H9 (cell line): Measurements from ENCODE around the gene LINGO1. TPM values are rescaled to one million over a fixed set of nuclear protein-coding genes. Genes with fewer than 3 reads are reported as not detected.

ENCODE experiments used
- DNase-seq: peaks from one replicate; pipeline ENCODE4 v3.0.0-alpha.2; 2017
- H2AFZ ChIP-seq: one replicate; pipeline ENCODE4 v1.6.1; 2013; ENCODE audit warnings: mild to moderate bottlenecking, low read length, control low read depth, moderate library complexity
- H2AK5ac ChIP-seq: 2 replicates; pipeline ENCODE4 v1.6.1; 2013; ENCODE audit warnings: low read length, control low read depth, mixed read lengths; ENCODE audit not compliant: insufficient read length
- H2BK120ac ChIP-seq: one replicate; pipeline ENCODE4 v1.6.1; 2013; ENCODE audit warnings: low read depth, mild to moderate bottlenecking, low read length, control low read depth, inconsistent platforms; ENCODE audit not compliant: poor library complexity, severe bottlenecking
- H2BK12ac ChIP-seq: 2 replicates; pipeline ENCODE4 v1.6.1; 2013; ENCODE audit warnings: low read length, control low read depth, mixed read lengths, low read depth; ENCODE audit not compliant: insufficient read length
- H2BK15ac ChIP-seq: 2 replicates; pipeline ENCODE4 v1.6.1; 2013; ENCODE audit warnings: low read depth, low read length, control low read depth
- H2BK20ac ChIP-seq: one replicate; pipeline ENCODE4 v1.6.1; 2013; ENCODE audit warnings: low read depth, mild to moderate bottlenecking, low read length, control low read depth, inconsistent platforms; ENCODE audit not compliant: poor library complexity, severe bottlenecking
- H2BK5ac ChIP-seq: 2 replicates; pipeline ENCODE4 v1.6.1; 2013; ENCODE audit warnings: low read length, control low read depth, mixed read lengths; ENCODE audit not compliant: insufficient read length
- H3K14ac ChIP-seq: 2 replicates; pipeline ENCODE4 v1.6.1; 2013; ENCODE audit warnings: low read length, control low read depth; ENCODE audit not compliant: insufficient read depth
- H3K18ac ChIP-seq: 2 replicates; pipeline ENCODE4 v1.6.1; 2013; ENCODE audit warnings: low read depth, mild to moderate bottlenecking, mixed read lengths, low read length, control low read depth; ENCODE audit not compliant: insufficient read length
- H3K23ac ChIP-seq: 2 replicates; pipeline ENCODE4 v1.6.1; 2013; ENCODE audit warnings: low read length, control low read depth, mixed read lengths, low read depth; ENCODE audit not compliant: insufficient read length
- H3K23me2 ChIP-seq: 2 replicates; pipeline ENCODE4 v1.6.1; 2013; ENCODE audit warnings: low read depth, mild to moderate bottlenecking, mixed read lengths, low read length, control low read depth; ENCODE audit not compliant: insufficient read length, poor library complexity, severe bottlenecking
- H3K27ac ChIP-seq: 2 replicates; pipeline ENCODE4 v1.5.1; 2013; ENCODE audit warnings: low read length, control low read depth, mixed read lengths, low read depth; ENCODE audit not compliant: insufficient read length
- H3K27me3 ChIP-seq: 2 replicates; pipeline ENCODE4 v1.6.1; 2013; ENCODE audit warnings: low read length, control low read depth, inconsistent platforms; ENCODE audit not compliant: insufficient read depth
- H3K4ac ChIP-seq: 2 replicates; pipeline ENCODE4 v1.6.1; 2013; ENCODE audit warnings: low read depth, mild to moderate bottlenecking, control low read depth, inconsistent platforms, low read length, moderate library complexity
- H3K4me1 ChIP-seq: 2 replicates; pipeline ENCODE4 v1.6.1; 2013; ENCODE audit warnings: low read length, control low read depth, inconsistent platforms; ENCODE audit not compliant: insufficient read depth
- H3K4me2 ChIP-seq: 2 replicates; pipeline ENCODE4 v1.6.1; 2013; ENCODE audit warnings: low read length, control low read depth, mixed read lengths; ENCODE audit not compliant: insufficient read length, insufficient read depth
- H3K56ac ChIP-seq: 2 replicates; pipeline ENCODE4 v1.6.1; 2013; ENCODE audit warnings: low read depth, mild to moderate bottlenecking, mixed read lengths, low read length, control low read depth; ENCODE audit not compliant: insufficient read length
- H3K79me1 ChIP-seq: 2 replicates; pipeline ENCODE4 v1.6.1; 2013; ENCODE audit warnings: low read depth, mild to moderate bottlenecking, moderate library complexity, low read length, control low read depth, inconsistent platforms; ENCODE audit not compliant: insufficient read depth, poor library complexity, severe bottlenecking
- H3K79me2 ChIP-seq: 2 replicates; pipeline ENCODE4 v1.6.1; 2013; ENCODE audit warnings: low read length, control low read depth, inconsistent platforms; ENCODE audit not compliant: insufficient read depth
- H3K9ac ChIP-seq: 2 replicates; pipeline ENCODE4 v1.6.1; 2013; ENCODE audit warnings: low read length, control low read depth, mixed read lengths; ENCODE audit not compliant: insufficient read length; ENCODE audit errors: extremely low read depth
- H3K9me3 ChIP-seq: one replicate; pipeline ENCODE4 v1.6.1; 2013; ENCODE audit warnings: low read depth, low read length, inconsistent platforms; ENCODE audit not compliant: control insufficient read depth
- H3T11ph ChIP-seq: one replicate; pipeline ENCODE4 v1.6.1; 2013; ENCODE audit warnings: mild to moderate bottlenecking, low read length, control low read depth, inconsistent platforms
- H4K20me1 ChIP-seq: one replicate; pipeline ENCODE4 v1.6.1; 2013; ENCODE audit not compliant: control insufficient read depth, insufficient read length, insufficient read depth
- H4K5ac ChIP-seq: 2 replicates; pipeline ENCODE4 v1.6.1; 2013; ENCODE audit warnings: low read depth, mild to moderate bottlenecking, mixed read lengths, low read length, control low read depth; ENCODE audit not compliant: insufficient read length
- H4K8ac ChIP-seq: replicated peaks from 2 replicates; pipeline ENCODE4 v1.6.1; 2013; ENCODE audit warnings: low read length, control low read depth, mixed read lengths, low read depth; ENCODE audit not compliant: insufficient read length
- H4K91ac ChIP-seq: 2 replicates; pipeline ENCODE4 v1.6.1; 2013; ENCODE audit warnings: low read depth, mild to moderate bottlenecking, moderate library complexity, mixed read lengths, low read length, control low read depth; ENCODE audit not compliant: insufficient read length
- H3K27ac Mint-ChIP-seq, 3 experiments: 2 replicates in 2 of 3; 3 replicates in 1 of 3; pipeline ENCODE4 v1.8.0; 2020 to 2021; ENCODE audit warnings: mixed read lengths in 3 of 3, mild to moderate bottlenecking in 1 of 3, moderate library complexity in 1 of 3
- H3K27me3 Mint-ChIP-seq: 2 replicates; pipeline ENCODE4 v1.8.0; 2021; ENCODE audit warnings: low read depth, mild to moderate bottlenecking, moderate library complexity, mixed read lengths
- H3K36me3 Mint-ChIP-seq, 3 experiments: 2 replicates in 2 of 3; 3 replicates in 1 of 3; pipeline ENCODE4 v1.8.0; 2020 to 2021; ENCODE audit warnings: low read depth in 3 of 3, mixed read lengths in 3 of 3; ENCODE audit not compliant: insufficient read depth in 1 of 3
- H3K4me1 Mint-ChIP-seq, 2 experiments: 2 replicates each; pipeline ENCODE4 v1.8.0; 2020; ENCODE audit warnings: mixed read lengths in 2 of 2
- H3K4me3 Mint-ChIP-seq, 2 experiments: 2 replicates in 1 of 2; 3 replicates in 1 of 2; pipeline ENCODE4 v1.8.0; 2020 to 2021; ENCODE audit warnings: mild to moderate bottlenecking in 2 of 2, mixed read lengths in 2 of 2, moderate library complexity in 1 of 2
- H3K9me3 Mint-ChIP-seq, 2 experiments: 2 replicates in 1 of 2; 3 replicates in 1 of 2; pipeline ENCODE4 v1.8.0; 2020; ENCODE audit warnings: mild to moderate bottlenecking in 2 of 2, mixed read lengths in 2 of 2, moderate library complexity in 1 of 2
- WGBS: extraction: QIAGEN DNeasy Blood & Tissue Kit; methylation state at CpG from one replicate; pipeline ENCODE4 v1.1.7; 2013; ENCODE audit warnings: missing lambda C conversion rate, low lambda C conversion rate, mixed read lengths; ENCODE audit not compliant: insufficient read length; ENCODE audit errors: extremely low coverage; 5-methylcytosine and 5-hydroxymethylcytosine counted together
- total RNA-seq: library from RNA; stranded (reverse); gene quantifications from 2 replicates; pipeline ENCODE4 v1.2.1, GENCODE V29; 2021
- TF ChIP-seq, protein P1 (sequence below): fragments of 200-600 bp; sonication (generic); conservative IDR thresholded peaks from 3 replicates; pipeline ENCODE4 v1.8.0; 2021; ENCODE audit warnings: antibody characterized with exemption, mild to moderate bottlenecking

LINGO1 gene
- total RNA-seq, 1 experiment from 2014 or later = 41.6 TPM

DNA sequence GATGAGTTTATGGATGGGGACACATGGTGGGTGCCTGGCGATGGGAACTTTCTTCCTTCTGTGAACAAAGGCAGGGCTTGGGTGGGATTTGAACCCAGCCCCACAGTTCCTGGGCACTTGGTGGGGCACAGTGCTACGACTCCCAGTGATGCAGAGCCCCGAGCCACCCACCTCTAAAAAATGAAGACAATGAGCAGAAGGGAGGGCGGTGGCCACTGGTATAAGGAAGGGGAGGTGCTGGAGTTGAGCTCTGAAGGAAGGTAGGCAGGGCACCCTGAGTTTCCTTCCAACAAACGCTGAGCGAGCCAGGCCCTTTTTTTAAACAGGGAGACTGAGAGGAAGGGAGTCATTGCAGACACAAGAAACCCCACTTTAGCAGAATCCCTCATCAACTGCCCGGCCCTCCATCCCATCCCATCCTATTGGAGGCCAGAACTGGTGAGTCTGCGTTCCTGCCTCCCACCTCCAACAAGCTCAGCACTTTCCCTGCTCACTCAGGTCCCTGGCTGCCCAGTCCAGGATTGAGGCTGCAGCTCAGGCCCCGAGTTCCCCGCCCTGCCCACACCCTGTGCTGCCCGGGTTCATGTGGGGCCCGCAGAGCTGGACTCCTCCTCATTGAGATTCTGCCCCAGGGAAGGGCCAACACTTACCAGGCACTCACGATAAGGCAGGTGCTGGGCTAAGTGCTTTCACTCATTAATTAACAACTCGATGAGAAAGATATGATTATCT, 57.3 kb downstream of the LINGO1 start:
- Histone ChIP-seq H2BK120ac (no peak overlapping the region), H3K9ac (no peak overlapping the region), H3K79me1 (no peaks in the 10 kb centered on the region), H3K23me2 (no peaks in the 10 kb centered on the region), H2BK15ac (no peak overlapping the region), H2AK5ac (no peak overlapping the region), H3T11ph (no peak overlapping the region), H3K27me3 (no peaks in the 10 kb centered on the region), H3K56ac (no peak overlapping the region), H3K79me2 (no peaks in the 10 kb centered on the region), H4K8ac (no peak overlapping the region), H3K18ac (no peak overlapping the region), H3K4ac (no peak overlapping the region), H4K5ac (no peak overlapping the region), H2BK20ac (no peak overlapping the region), H3K4me2 (no peak overlapping the region), H2AFZ (no peak overlapping the region), H4K20me1 (no peaks in the 10 kb centered on the region), H4K91ac (no peak overlapping the region), H3K4me1 (no peaks in the 10 kb centered on the region), H3K9me3 (no peaks in the 10 kb centered on the region), H3K27ac (no peak overlapping the region), H3K14ac (no peak overlapping the region), H2BK12ac (no peak overlapping the region), H2BK5ac (no peak overlapping the region), H3K23ac (no peak overlapping the region)
- Mint-ChIP-seq H3K9me3 (no peaks in the 10 kb centered on the region), H3K27ac (no peak overlapping the region; a peak in 1 of 7 replicates), H3K36me3 (no peaks in the 10 kb centered on the region), H3K4me3 (no peak overlapping the region), H3K4me1 (peaks cover 3 to 20% of the 10 kb centered on the region in 2 experiments; a peak in 3 of 4 replicates), H3K27me3 (peaks cover 6% of the 10 kb centered on the region)
- TF ChIP-seq, protein P1, sequence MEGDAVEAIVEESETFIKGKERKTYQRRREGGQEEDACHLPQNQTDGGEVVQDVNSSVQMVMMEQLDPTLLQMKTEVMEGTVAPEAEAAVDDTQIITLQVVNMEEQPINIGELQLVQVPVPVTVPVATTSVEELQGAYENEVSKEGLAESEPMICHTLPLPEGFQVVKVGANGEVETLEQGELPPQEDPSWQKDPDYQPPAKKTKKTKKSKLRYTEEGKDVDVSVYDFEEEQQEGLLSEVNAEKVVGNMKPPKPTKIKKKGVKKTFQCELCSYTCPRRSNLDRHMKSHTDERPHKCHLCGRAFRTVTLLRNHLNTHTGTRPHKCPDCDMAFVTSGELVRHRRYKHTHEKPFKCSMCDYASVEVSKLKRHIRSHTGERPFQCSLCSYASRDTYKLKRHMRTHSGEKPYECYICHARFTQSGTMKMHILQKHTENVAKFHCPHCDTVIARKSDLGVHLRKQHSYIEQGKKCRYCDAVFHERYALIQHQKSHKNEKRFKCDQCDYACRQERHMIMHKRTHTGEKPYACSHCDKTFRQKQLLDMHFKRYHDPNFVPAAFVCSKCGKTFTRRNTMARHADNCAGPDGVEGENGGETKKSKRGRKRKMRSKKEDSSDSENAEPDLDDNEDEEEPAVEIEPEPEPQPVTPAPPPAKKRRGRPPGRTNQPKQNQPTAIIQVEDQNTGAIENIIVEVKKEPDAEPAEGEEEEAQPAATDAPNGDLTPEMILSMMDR = no peak
- WGBS = no CpG with 5 or more reads among the region's 14 CpGs
- DNase-seq = no peak
